GM19328 (cell line): ENCODE results near the gene IL5RA.
A peak's percentile ranks its signal among the peaks of the same experiment; 100 is the strongest.

Source experiments
- ATAC-seq: cut with Tn5 transposase; IDR thresholded peaks from one replicate; pipeline ENCODE4 v1.9.1; 2021; ENCODE audit warnings: mild to moderate bottlenecking, moderate library complexity; ENCODE audit not compliant: unreplicated experiment

The IL5RA gene

GRCh38 chr3:3066910-3067309 lies 43.3 kb downstream of the IL5RA start:
- no peak for ATAC-seq

- ATAC-seq: no peak
Observed at GRCh38 chr3:3066378-3066777, 43.8 kb downstream of the IL5RA start.

GRCh38 chr3:3065876-3066275 lies 44.3 kb downstream of the IL5RA start:
- ATAC-seq: no peak

- ATAC-seq: no peak
Observed at GRCh38 chr3:3064297-3064696, 45.9 kb downstream of the IL5RA start.

GRCh38 chr3:3059645-3060044 lies 50.5 kb downstream of the IL5RA start:
- no peak for ATAC-seq

- no peak for ATAC-seq
Observed at GRCh38 chr3:3053974-3054373, 56.2 kb downstream of the IL5RA start.

- ATAC-seq: no peak
Observed at GRCh38 chr3:3038201-3038991, 71.8 kb downstream of the IL5RA start.

GRCh38 chr3:3037156-3037555 lies 73.0 kb downstream of the IL5RA start:
- no peak for ATAC-seq

GRCh38 chr3:3031326-3031725 lies 78.8 kb downstream of the IL5RA start:
- no peak for ATAC-seq

- ATAC-seq: peak; percentile 68
Observed at GRCh38 chr3:3027976-3028567, 82.1 kb downstream of the IL5RA start.

- no peak for ATAC-seq
Observed at GRCh38 chr3:3023111-3023745, 86.9 kb downstream of the IL5RA start.

GRCh38 chr3:3020209-3020608 lies 90.0 kb downstream of the IL5RA start:
- ATAC-seq: no peak
